ENCODE data around the gene FAM241B.

Gene FAM241B

GRCh38 chr10:69649786-69650550 is 19.9 kb downstream of the FAM241B start:
- no peak for DNase-seq

- DNase-seq: no peak
Observed at GRCh38 chr10:69650589-69651261, 20.7 kb downstream of the FAM241B start.

GRCh38 chr10:69651362-69651761 is 21.3 kb downstream of the FAM241B start:
- no peak for DNase-seq

GRCh38 chr10:69652111-69652856 is 22.2 kb downstream of the FAM241B start:
- no peak for DNase-seq

GRCh38 chr10:69652857-69653199 is 22.8 kb downstream of the FAM241B start:
- DNase-seq: no peak

GRCh38 chr10:69653561-69653960 is 23.5 kb downstream of the FAM241B start:
- no peak for DNase-seq

GRCh38 chr10:69655124-69655867 is 25.2 kb downstream of the FAM241B start:
- no peak for DNase-seq

- no peak for DNase-seq
Observed at GRCh38 chr10:69655868-69656555, 26.0 kb downstream of the FAM241B start.

GRCh38 chr10:69656742-69657269 is 26.8 kb downstream of the FAM241B start:
- DNase-seq: no peak

GRCh38 chr10:69657430-69657829 is 27.4 kb downstream of the FAM241B start:
- no peak for DNase-seq

GRCh38 chr10:69657866-69658265 is 27.8 kb downstream of the FAM241B start:
- DNase-seq: no peak

GRCh38 chr10:69659241-69660038 is 29.4 kb downstream of the FAM241B start:
- DNase-seq: no peak

- no peak for DNase-seq
Observed at GRCh38 chr10:69660296-69660695, 30.2 kb downstream of the FAM241B start.

- DNase-seq: no peak
Observed at GRCh38 chr10:69661414-69662172, 31.5 kb downstream of the FAM241B start.

- no peak for DNase-seq
Observed at GRCh38 chr10:69662173-69662877, 32.3 kb downstream of the FAM241B start.

GRCh38 chr10:69662901-69663300 is 32.9 kb downstream of the FAM241B start:
- no peak for DNase-seq

- DNase-seq: no peak
Observed at GRCh38 chr10:69663369-69663947, 33.4 kb downstream of the FAM241B start.

GRCh38 chr10:69665474-69666320 is 35.6 kb downstream of the FAM241B start:
- no peak for DNase-seq

GRCh38 chr10:69666756-69667155 is 36.7 kb downstream of the FAM241B start:
- DNase-seq: no peak

All from NCI-H1092 (cell line).